Measurements from ENCODE around the gene SMC1A. TPM values are rescaled to one million over a fixed set of nuclear protein-coding genes. Genes with fewer than 3 reads are reported as not detected.

Gene SMC1A
- total RNA-seq, 1 donor from 2014 or later, result 82.2 TPM

DNA sequence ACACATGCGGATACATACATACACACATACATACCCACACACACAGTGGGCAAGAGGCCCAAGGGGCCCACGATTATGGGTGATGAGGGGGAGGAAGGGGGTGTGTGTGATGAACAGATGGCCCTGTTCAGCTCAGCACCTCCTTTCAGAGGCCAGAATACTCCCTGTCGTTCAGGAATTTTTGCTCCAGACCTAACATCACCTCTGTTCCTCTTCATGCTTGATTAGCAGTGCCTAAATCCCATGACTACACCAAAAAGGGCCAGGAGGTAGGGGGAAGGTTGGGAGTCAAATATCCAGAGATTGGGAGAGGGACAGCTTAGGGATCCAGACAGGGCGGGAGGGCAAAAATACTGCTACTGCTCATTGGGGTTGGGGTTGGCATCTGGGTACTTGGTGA, 42.7 kb downstream of the SMC1A start:
- TF ChIP-seq EZH2phosphoT487 (IDR thresholded peaks at IDR 0.05), result no peak
- TF ChIP-seq, protein P1, sequence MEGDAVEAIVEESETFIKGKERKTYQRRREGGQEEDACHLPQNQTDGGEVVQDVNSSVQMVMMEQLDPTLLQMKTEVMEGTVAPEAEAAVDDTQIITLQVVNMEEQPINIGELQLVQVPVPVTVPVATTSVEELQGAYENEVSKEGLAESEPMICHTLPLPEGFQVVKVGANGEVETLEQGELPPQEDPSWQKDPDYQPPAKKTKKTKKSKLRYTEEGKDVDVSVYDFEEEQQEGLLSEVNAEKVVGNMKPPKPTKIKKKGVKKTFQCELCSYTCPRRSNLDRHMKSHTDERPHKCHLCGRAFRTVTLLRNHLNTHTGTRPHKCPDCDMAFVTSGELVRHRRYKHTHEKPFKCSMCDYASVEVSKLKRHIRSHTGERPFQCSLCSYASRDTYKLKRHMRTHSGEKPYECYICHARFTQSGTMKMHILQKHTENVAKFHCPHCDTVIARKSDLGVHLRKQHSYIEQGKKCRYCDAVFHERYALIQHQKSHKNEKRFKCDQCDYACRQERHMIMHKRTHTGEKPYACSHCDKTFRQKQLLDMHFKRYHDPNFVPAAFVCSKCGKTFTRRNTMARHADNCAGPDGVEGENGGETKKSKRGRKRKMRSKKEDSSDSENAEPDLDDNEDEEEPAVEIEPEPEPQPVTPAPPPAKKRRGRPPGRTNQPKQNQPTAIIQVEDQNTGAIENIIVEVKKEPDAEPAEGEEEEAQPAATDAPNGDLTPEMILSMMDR (IDR thresholded peaks at IDR 0.05), result no peak
- Histone ChIP-seq H3K27me3 (no peaks in the 10 kb centered on the region), H3F3A (ENCODE audit: low read depth) (no peaks in the 10 kb centered on the region), H3K9me3 (ENCODE audit: low read depth) (no peaks in the 10 kb centered on the region), H3K4me2 (no peak overlapping the region), H3K9ac (no peak overlapping the region), H3K4me3 (no peak overlapping the region), H3K79me2 (ENCODE audit: low read depth) (no peaks in the 10 kb centered on the region), H2AFZ (replicated peaks) (no peak overlapping the region), H3K4me1 (no peaks in the 10 kb centered on the region), H3K36me3 (no peaks in the 10 kb centered on the region), H4K20me1 (ENCODE audit: low read depth) (no peaks in the 10 kb centered on the region), H3K27ac (no peak overlapping the region)
- peaks cover 6% of the 10 kb centered on the region for H3K27me3 Mint-ChIP-seq (ENCODE audit: insufficient read depth, low read depth)
- peaks cover 4% of the 10 kb centered on the region for H3K9me3 Mint-ChIP-seq
- H3K4me1 Mint-ChIP-seq, result no peaks in the 10 kb centered on the region
- H3K4me3 Mint-ChIP-seq, result no peak overlapping the region
- no peak for DNase-seq (ENCODE audit: low spot score)
- peaks cover 25% of the 10 kb centered on the region for H3K36me3 Mint-ChIP-seq
- H3K27ac Mint-ChIP-seq, result no peak overlapping the region

DNA sequence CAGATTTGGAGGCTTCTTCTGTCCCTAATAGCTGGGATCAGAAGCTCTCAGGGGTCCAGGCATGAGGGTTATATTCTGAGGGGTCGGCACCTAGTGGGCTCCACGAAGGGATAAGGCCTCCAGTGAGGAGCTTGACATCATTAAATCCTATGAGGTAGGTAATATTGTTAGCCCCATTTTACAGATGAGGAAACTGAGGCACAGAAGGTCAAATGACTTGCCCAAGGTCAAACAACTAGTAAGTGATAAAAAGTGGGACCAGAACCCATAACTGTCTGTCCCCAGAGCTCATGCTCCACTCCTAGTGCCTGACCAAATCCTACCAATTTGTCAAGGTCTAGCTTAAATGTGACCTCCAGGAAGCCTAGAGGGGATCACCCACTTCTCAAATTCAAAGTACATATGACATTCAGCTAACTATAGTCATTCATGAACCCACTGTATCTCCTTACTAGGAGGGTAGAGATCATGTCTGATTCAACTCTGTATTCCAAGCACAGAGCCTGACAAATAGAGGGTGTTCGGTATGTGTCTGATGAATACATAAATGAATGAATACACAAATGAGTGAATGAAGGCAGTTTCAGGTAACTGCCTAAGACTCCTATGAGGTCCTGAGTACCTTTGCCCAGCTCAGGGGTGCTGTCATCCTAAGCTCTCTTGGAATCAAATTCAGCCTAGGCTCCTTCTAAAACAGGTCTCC, 43.3 kb downstream of the SMC1A start:
- Histone ChIP-seq H3F3A (ENCODE audit: low read depth) (no peaks in the 10 kb centered on the region), H4K20me1 (ENCODE audit: low read depth) (no peaks in the 10 kb centered on the region), H3K9ac (no peak overlapping the region), H3K27ac (no peak overlapping the region), H3K36me3 (no peaks in the 10 kb centered on the region), H3K4me3 (no peak overlapping the region), H3K79me2 (ENCODE audit: low read depth) (no peaks in the 10 kb centered on the region), H3K4me1 (no peaks in the 10 kb centered on the region), H2AFZ (replicated peaks) (no peak overlapping the region), H3K9me3 (ENCODE audit: low read depth) (no peaks in the 10 kb centered on the region), H3K27me3 (no peaks in the 10 kb centered on the region), H3K4me2 (no peak overlapping the region)
- H3K9me3 Mint-ChIP-seq, result peaks cover 6% of the 10 kb centered on the region
- peaks cover 6% of the 10 kb centered on the region for H3K27me3 Mint-ChIP-seq (ENCODE audit: insufficient read depth, low read depth)
- H3K4me3 Mint-ChIP-seq, result no peak overlapping the region
- peaks cover 30% of the 10 kb centered on the region for H3K36me3 Mint-ChIP-seq
- no peak overlapping the region for H3K27ac Mint-ChIP-seq
- H3K4me1 Mint-ChIP-seq, result no peaks in the 10 kb centered on the region
- TF ChIP-seq, protein P1 (IDR thresholded peaks at IDR 0.05), result no peak
- TF ChIP-seq EZH2 (IDR thresholded peaks at IDR 0.05), result no peak
- no peak for TF ChIP-seq EZH2phosphoT487 (IDR thresholded peaks at IDR 0.05)
- no peak for DNase-seq (ENCODE audit: low spot score)

DNA sequence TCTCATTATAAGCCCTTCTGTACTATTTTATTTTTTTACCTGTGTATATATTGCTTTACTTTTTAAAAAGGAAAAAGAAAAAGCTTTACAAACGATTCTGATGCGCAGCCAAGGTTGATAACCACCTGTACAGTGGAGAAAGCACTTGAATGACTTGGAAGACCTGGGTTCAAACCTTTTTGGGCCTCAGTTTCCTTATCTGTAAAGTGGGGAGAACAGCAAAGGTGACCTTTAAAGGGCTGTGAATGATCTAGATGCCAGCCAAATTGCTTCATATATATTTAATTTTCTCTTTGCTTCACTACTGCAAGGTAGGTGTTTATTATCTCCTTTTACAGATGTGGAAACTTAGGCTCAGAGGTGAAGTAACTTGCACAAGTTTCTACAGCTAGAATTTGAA, 45.0 kb downstream of the SMC1A start:
- Histone ChIP-seq H3K36me3 (no peaks in the 10 kb centered on the region), H3K27ac (no peak overlapping the region), H3K79me2 (ENCODE audit: low read depth) (no peaks in the 10 kb centered on the region), H3K4me2 (no peak overlapping the region), H2AFZ (replicated peaks) (no peak overlapping the region), H3K4me3 (no peak overlapping the region), H3K27me3 (no peaks in the 10 kb centered on the region), H3K9ac (no peak overlapping the region), H3K9me3 (ENCODE audit: low read depth) (no peaks in the 10 kb centered on the region), H3F3A (ENCODE audit: low read depth) (no peaks in the 10 kb centered on the region), H3K4me1 (no peaks in the 10 kb centered on the region), H4K20me1 (ENCODE audit: low read depth) (no peaks in the 10 kb centered on the region)
- TF ChIP-seq, protein P1 (IDR thresholded peaks at IDR 0.05), result no peak
- TF ChIP-seq EZH2 (IDR thresholded peaks at IDR 0.05) (no peak), EZH2phosphoT487 (IDR thresholded peaks at IDR 0.05) (no peak)
- H3K4me1 Mint-ChIP-seq, result no peaks in the 10 kb centered on the region
- H3K4me3 Mint-ChIP-seq, result no peak overlapping the region
- H3K27ac Mint-ChIP-seq, result no peak overlapping the region
- peaks cover 30% of the 10 kb centered on the region for H3K36me3 Mint-ChIP-seq
- H3K9me3 Mint-ChIP-seq, result peaks cover 5% of the 10 kb centered on the region
- DNase-seq (ENCODE audit: low spot score), result no peak
- peaks cover 6% of the 10 kb centered on the region for H3K27me3 Mint-ChIP-seq (ENCODE audit: insufficient read depth, low read depth)
